Measurements from ENCODE around the gene ASPG.

DNA sequence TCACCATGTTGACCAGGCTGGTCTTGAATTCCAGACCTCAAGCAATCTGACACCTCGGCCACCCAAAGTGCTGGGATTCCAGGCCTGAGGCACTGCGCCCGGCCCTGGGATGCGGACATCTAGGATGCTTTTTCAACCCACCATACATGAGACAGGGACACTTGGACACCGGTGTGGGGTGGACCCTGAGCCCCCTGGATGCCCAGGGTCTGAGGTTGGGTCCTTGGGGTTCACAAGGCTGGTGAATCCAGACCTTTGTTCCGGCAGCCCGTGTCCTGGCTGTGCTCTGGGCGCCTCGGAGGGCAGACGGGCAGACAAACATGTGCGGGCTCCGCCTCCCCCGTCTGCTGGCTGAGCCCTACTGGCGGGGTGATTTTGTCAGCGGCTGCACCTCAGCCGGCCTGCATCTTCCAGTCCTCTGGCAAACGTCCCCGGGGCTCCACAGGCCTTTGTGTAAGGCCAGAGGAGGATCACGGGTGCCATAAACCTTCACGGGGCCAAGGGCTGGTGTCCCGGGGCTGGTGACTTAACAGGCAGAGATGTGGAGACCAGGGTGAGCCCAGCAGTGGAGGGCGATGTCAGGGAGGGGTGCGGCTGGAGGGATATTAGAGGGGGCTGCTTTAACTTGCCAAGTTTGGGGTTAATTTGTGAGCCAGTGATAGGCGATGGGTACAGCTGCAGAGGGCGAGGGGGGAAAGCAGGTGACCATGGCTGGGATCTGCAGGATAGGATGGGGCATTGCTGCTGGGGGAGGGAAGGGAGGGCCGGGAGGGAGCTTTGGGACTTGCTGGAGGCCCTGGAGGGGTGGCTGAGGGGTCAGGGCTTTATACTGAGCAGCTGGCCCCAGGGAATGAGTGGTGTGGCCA, 5.8 kb downstream of the ASPG start:
- TF ChIP-seq, protein P1, sequence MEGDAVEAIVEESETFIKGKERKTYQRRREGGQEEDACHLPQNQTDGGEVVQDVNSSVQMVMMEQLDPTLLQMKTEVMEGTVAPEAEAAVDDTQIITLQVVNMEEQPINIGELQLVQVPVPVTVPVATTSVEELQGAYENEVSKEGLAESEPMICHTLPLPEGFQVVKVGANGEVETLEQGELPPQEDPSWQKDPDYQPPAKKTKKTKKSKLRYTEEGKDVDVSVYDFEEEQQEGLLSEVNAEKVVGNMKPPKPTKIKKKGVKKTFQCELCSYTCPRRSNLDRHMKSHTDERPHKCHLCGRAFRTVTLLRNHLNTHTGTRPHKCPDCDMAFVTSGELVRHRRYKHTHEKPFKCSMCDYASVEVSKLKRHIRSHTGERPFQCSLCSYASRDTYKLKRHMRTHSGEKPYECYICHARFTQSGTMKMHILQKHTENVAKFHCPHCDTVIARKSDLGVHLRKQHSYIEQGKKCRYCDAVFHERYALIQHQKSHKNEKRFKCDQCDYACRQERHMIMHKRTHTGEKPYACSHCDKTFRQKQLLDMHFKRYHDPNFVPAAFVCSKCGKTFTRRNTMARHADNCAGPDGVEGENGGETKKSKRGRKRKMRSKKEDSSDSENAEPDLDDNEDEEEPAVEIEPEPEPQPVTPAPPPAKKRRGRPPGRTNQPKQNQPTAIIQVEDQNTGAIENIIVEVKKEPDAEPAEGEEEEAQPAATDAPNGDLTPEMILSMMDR (conservative IDR thresholded peaks at IDR 0.05; ENCODE audit: low read depth, low read length) = no peak
- TF ChIP-seq EZH2 (IDR thresholded peaks at IDR 0.05; ENCODE audit: low read length, unreplicated experiment) = no peak

Data from PC-3 (cell line).